ENCODE results near the gene CHKB. TPM values are rescaled to one million over a fixed set of nuclear protein-coding genes. Genes with fewer than 3 reads are reported as not detected.
A peak's percentile ranks its signal among the peaks of the same experiment; 100 is the strongest.

Gene CHKB
- total and polyA plus RNA-seq, 12 donors, result 34.1 to 917 (median 95.3) TPM

DNA sequence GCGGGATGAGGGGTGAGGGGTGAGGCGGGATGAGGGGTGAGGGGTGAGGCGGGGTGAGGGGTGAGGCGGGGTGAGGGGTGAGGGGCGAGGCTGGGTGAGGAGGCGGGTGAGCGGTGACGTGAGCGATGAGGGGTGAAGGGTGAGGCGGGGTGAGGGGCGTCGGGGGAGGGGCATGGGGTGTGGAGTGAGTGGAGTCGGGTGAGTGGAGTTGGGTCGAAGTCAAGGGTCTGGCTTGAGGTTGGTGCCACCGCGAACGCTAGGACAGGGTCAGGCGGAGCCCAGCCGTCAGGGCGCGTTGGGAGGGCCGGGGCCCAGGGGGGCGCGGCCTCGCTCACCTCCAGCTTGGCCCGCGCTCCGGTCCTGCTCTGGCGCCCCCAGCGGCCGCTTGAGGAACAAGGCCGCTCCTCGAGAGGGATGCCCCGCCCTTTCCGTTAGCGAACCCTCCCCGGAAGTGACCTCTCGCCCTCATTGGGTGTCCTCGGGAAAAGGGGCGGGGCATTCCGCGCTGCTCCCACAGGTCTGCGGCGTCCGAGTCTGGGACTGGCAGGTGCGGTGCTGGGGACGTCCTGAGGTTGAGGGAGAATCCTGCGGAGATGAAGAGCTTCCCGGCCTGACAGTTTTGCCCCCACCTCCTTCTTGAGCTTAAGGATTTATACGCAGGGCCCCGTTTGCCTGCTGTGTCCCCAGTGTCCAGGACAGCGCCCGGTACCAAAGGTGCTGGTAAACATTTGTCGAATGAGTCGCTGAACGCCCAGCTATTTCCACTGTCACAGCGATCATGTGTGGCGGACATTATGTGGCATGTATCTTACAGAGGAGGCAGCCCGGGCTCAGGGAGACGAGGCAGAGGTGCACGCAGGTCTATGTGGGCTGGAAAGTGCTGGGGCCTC is 19.9 kb downstream of the CHKB start, which contains the start of gene SYCE3:
Gene SYCE3, minus strand, starts transcription at position 397 of the 890 bp plus-strand sequence. CDS start 6,514 bp downstream, outside the sequence.
- intact Hi-C loops (cut with DNase I), result no loop called here
- peak; percentile 97 to 99 (median 98) for DNase-seq
- Histone ChIP-seq H3K9me3 (replicated peaks in 1 of 3) (no peaks in the 10 kb centered on the region), H3K36me3 (replicated peaks in 1 of 2) (no peaks in the 10 kb centered on the region), H3K4me1 (replicated peaks in 1 of 2) (peaks cover 6 to 8% of the 10 kb centered on the region in 2 donors), H3K27me3 (no peaks in the 10 kb centered on the region), H3K4me3 (peak within 1 kb of the TSS; percentile 13 to 74 (median 44)), H3K27ac (peak within 1 kb of the TSS in 4 of 5 donors; percentile 42 to 79 (median 66))
- TF ChIP-seq POLR2A (IDR thresholded peaks at IDR 0.05), result peak in 1 of 2 donors; percentile 85
- TF ChIP-seq, protein P1, sequence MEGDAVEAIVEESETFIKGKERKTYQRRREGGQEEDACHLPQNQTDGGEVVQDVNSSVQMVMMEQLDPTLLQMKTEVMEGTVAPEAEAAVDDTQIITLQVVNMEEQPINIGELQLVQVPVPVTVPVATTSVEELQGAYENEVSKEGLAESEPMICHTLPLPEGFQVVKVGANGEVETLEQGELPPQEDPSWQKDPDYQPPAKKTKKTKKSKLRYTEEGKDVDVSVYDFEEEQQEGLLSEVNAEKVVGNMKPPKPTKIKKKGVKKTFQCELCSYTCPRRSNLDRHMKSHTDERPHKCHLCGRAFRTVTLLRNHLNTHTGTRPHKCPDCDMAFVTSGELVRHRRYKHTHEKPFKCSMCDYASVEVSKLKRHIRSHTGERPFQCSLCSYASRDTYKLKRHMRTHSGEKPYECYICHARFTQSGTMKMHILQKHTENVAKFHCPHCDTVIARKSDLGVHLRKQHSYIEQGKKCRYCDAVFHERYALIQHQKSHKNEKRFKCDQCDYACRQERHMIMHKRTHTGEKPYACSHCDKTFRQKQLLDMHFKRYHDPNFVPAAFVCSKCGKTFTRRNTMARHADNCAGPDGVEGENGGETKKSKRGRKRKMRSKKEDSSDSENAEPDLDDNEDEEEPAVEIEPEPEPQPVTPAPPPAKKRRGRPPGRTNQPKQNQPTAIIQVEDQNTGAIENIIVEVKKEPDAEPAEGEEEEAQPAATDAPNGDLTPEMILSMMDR (IDR thresholded peaks at IDR 0.05), result peak; percentile 74 to 97 (median 96)
- WGBS, 4 donors, result 3 to 9% (median 5%) methylated on average over 21 to 59 of the region's 61 CpGs

DNA sequence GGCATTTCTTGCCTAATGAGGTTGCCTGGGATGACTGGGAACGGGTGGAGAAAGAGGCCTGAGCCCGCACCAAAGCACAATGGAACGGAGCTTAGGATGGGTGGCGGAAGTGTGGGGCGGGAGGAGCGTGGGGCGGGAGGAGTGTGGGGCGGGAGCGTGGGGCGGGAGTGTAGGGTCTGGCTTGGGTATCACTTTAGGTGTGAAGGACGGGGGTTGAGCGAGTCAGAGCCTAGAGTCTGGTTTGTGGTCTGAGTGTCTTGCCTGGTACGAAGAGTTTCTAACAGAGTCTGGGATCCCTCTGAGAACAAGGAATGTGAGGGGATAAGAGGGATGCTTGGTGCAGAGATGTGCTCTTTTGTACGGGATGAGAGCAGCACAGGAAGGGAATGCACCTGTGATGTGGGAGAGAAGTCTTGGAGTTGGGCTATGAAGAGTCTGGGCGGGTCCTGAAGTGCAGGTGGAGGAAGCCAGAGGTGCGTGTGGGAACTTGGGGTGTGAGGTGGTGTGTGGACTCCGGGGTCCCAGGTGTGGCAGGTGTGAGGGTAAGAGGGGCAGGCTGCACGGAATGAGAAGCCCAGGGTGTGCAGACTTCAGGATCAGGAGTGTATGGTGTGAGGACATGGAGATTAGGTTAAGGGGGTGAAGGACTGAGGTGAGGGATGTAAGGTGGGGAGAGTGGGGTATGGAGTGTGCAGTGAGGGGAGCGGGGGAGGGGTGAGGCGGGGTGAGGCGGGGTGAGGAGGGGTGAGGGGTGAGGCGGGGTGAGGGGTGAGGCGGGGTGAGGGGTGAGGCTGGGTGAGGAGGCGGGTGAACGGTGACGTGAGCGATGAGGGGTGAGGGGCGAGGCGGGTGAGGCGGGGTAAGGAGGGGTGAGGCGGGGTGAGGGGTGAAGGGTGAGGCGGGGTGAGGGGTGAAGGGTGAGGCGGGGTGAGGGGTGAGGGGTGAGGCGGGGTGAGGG is 21.0 kb downstream of the CHKB start:
- Histone ChIP-seq H3K4me3 (no peak overlapping the region), H3K4me1 (replicated peaks in 1 of 2) (peaks cover 6 to 8% of the 10 kb centered on the region in 2 donors), H3K9me3 (replicated peaks in 1 of 3) (no peaks in the 10 kb centered on the region), H3K36me3 (replicated peaks in 1 of 2) (no peaks in the 10 kb centered on the region), H3K27me3 (no peaks in the 10 kb centered on the region), H3K27ac (no peak overlapping the region)
- DNase-seq, result peak in 1 of 7 donors; percentile 24
- 81 to 88% (median 85%) methylated on average over 18 to 21 of the region's 34 CpGs for WGBS, 4 donors
- intact Hi-C loops (cut with DNase I), result no loop called here
- TF ChIP-seq, protein P1 (IDR thresholded peaks at IDR 0.05), result no peak
- TF ChIP-seq POLR2A (IDR thresholded peaks at IDR 0.05), result no peak

DNA sequence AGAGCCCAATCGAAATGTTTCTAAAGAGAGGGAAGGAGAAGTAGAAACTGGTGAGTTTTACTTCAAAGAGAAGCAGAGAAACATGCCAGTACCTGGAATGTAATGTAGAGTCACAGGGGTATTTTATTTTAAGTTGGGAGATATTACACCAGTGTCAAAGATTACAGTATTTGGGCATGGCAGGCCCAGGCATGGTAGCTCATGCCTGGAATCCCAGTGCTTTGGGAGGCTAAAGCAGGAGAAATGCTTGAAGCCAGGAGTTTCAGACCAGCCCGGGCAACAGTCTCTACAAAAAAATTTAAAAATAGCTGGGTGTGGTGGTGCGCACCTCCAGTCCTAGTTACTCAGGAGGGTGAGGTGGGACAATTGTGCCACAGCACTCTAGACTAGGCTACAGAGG is 22.6 kb downstream of the CHKB start:
- H3K27me3 ChIP-seq, result no peaks in the 10 kb centered on the region
- no peaks in the 10 kb centered on the region for H3K36me3 ChIP-seq (replicated peaks in 1 of 2)
- H3K9me3 ChIP-seq (replicated peaks in 1 of 3), result no peaks in the 10 kb centered on the region
- TF ChIP-seq, protein P1 (IDR thresholded peaks at IDR 0.05), result no peak
- TF ChIP-seq POLR2A (IDR thresholded peaks at IDR 0.05), result no peak
- DNase-seq, result no peak
- H3K27ac ChIP-seq, result no peak overlapping the region
- intact Hi-C loops (cut with DNase I), result no loop called here
- peaks cover 6 to 8% of the 10 kb centered on the region in 2 donors for H3K4me1 ChIP-seq (replicated peaks in 1 of 2)
- H3K4me3 ChIP-seq, result no peak overlapping the region
- WGBS, 4 donors, result 78 to 90% (median 86%) methylated on average over 3 of the region's 3 CpGs

DNA sequence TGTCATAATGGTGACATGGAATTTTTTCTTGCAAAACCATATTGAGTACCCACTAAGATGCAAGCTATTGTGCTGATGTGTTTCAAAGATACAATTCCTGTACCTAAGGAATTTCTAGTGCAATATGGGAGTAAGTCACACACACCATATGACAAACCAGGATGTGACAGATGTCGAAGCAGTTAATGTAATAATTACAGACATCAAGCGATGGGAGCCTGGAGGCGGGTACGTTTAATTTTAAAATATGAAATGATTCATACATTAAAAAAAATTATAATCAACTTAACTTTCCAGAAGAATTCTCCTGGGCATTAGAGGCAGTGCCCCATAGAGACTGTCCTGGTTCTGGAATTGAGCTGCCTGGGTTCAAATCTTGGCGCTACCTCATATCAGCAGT is 25.9 kb downstream of the CHKB start:
- no peak overlapping the region for H3K27ac ChIP-seq
- no peaks in the 10 kb centered on the region for H3K36me3 ChIP-seq (replicated peaks in 1 of 2)
- DNase-seq, result no peak
- no peaks in the 10 kb centered on the region for H3K27me3 ChIP-seq
- 81 to 88% (median 86%) methylated on average over 5 of the region's 5 CpGs for WGBS, 4 donors
- intact Hi-C loops (cut with DNase I), result no loop called here
- H3K4me1 ChIP-seq (replicated peaks in 1 of 2), result no peaks in the 10 kb centered on the region
- TF ChIP-seq, protein P1 (IDR thresholded peaks at IDR 0.05), result no peak
- TF ChIP-seq POLR2A (IDR thresholded peaks at IDR 0.05), result no peak
- no peaks in the 10 kb centered on the region for H3K9me3 ChIP-seq (replicated peaks in 1 of 3)
- H3K4me3 ChIP-seq, result no peak overlapping the region

Data from adrenal gland (tissue), 12 donors.